Lower leg skin (tissue), 3 donors: ENCODE results near the gene MBOAT2.

Experiments used
- CTCF ChIP-seq, 3 donors: fragments of 450-650 bp; IDR thresholded peaks; one replicate each; pipeline ENCODE4 v1.5.1; 2016; ENCODE audit warnings: antibody characterized with exemption in 3 of 3, mild to moderate bottlenecking in 3 of 3, moderate library complexity in 2 of 3
- POLR2A ChIP-seq, 2 donors: fragments of 450-650 bp; IDR thresholded peaks; one replicate each; pipeline ENCODE4 v1.6.1; 2016 to 2017; ENCODE audit warnings: antibody characterized with exemption in 2 of 2, mild to moderate bottlenecking in 1 of 2, moderate library complexity in 1 of 2

GRCh38 chr2:8926356-8926755 lies 77.1 kb downstream of the MBOAT2 start:
- TF ChIP-seq CTCF (IDR thresholded peaks at IDR 0.05) (no peak), POLR2A (IDR thresholded peaks at IDR 0.05) (no peak)
